ENCODE measurements around the gene IQCN.

The IQCN gene

GRCh38 chr19:18233224-18233825 lies 40.9 kb downstream of the IQCN start:
- H3K4me3 ChIP-seq (ENCODE audit: control insufficient read depth, low read depth, low read length), result no peak overlapping the region
- peak; percentile 25 for DNase-seq (ENCODE audit: low read depth)
- no peak for TF ChIP-seq CTCF (conservative IDR thresholded peaks at IDR 0.05; ENCODE audit: control insufficient read depth, insufficient read depth, low read depth, low read length)

GRCh38 chr19:18232540-18233223 lies 41.6 kb downstream of the IQCN start:
- DNase-seq (ENCODE audit: low read depth), result no peak
- H3K4me3 ChIP-seq (ENCODE audit: control insufficient read depth, low read depth, low read length), result no peak overlapping the region
- TF ChIP-seq CTCF (conservative IDR thresholded peaks at IDR 0.05; ENCODE audit: control insufficient read depth, insufficient read depth, low read depth, low read length), result no peak

GRCh38 chr19:18231775-18232174 lies 42.5 kb downstream of the IQCN start:
- no peak for DNase-seq (ENCODE audit: low read depth)
- TF ChIP-seq CTCF (conservative IDR thresholded peaks at IDR 0.05; ENCODE audit: control insufficient read depth, insufficient read depth, low read depth, low read length), result no peak
- H3K4me3 ChIP-seq (ENCODE audit: control insufficient read depth, low read depth, low read length), result no peak overlapping the region

GRCh38 chr19:18230941-18231734 lies 43.1 kb downstream of the IQCN start:
- no peak for TF ChIP-seq CTCF (conservative IDR thresholded peaks at IDR 0.05; ENCODE audit: control insufficient read depth, insufficient read depth, low read depth, low read length)
- no peak for DNase-seq (ENCODE audit: low read depth)

GRCh38 chr19:18229915-18230314 lies 44.3 kb downstream of the IQCN start:
- no peak for DNase-seq (ENCODE audit: low read depth)
- no peak overlapping the region for H3K4me3 ChIP-seq (ENCODE audit: control insufficient read depth, low read depth, low read length)
- no peak for TF ChIP-seq CTCF (conservative IDR thresholded peaks at IDR 0.05; ENCODE audit: control insufficient read depth, insufficient read depth, low read depth, low read length)

More at GRCh38 chr19:18230941-18231734, 43.1 kb downstream of the IQCN start:
- no peak overlapping the region for H3K4me3 ChIP-seq (ENCODE audit: control insufficient read depth, low read depth, low read length)

- DNase-seq (ENCODE audit: low read depth), result no peak
- TF ChIP-seq CTCF (conservative IDR thresholded peaks at IDR 0.05; ENCODE audit: control insufficient read depth, insufficient read depth, low read depth, low read length), result peak; percentile 47
- no peak overlapping the region for H3K4me3 ChIP-seq (ENCODE audit: control insufficient read depth, low read depth, low read length)
Measured at GRCh38 chr19:18229474-18229873, 44.8 kb downstream of the IQCN start.

Data from fibroblast of mammary gland (primary cell).